GM21825 (cell line): ENCODE measurements around the gene NKD1.

Source experiments
- ATAC-seq: cut with Tn5 transposase; IDR thresholded peaks from one replicate; pipeline ENCODE4 v1.9.1; 2021; ENCODE audit warnings: mild to moderate bottlenecking, moderate library complexity; ENCODE audit not compliant: unreplicated experiment

NKD1 gene

GRCh38 chr16:50610331-50611262 is 62.4 kb downstream of the NKD1 start:
- ATAC-seq = no peak

- ATAC-seq = no peak
These were observed 63.2 kb downstream of the NKD1 start for GRCh38 chr16:50611332-50611934.

GRCh38 chr16:50611995-50612848 is 64.0 kb downstream of the NKD1 start:
- no peak for ATAC-seq

GRCh38 chr16:50612849-50613198 is 64.6 kb downstream of the NKD1 start:
- ATAC-seq = no peak

GRCh38 chr16:50613281-50613963 is 65.2 kb downstream of the NKD1 start:
- no peak for ATAC-seq

- ATAC-seq = no peak
These were observed 65.8 kb downstream of the NKD1 start for GRCh38 chr16:50613964-50614474.

- no peak for ATAC-seq
These were observed 66.9 kb downstream of the NKD1 start for GRCh38 chr16:50614955-50615724.

GRCh38 chr16:50615891-50616290 is 67.7 kb downstream of the NKD1 start:
- no peak for ATAC-seq

GRCh38 chr16:50616386-50616785 is 68.2 kb downstream of the NKD1 start:
- ATAC-seq = no peak

- no peak for ATAC-seq
These were observed 68.9 kb downstream of the NKD1 start for GRCh38 chr16:50616883-50617645.

- ATAC-seq = no peak
These were observed 69.5 kb downstream of the NKD1 start for GRCh38 chr16:50617646-50618184.

GRCh38 chr16:50618238-50618918 is 70.2 kb downstream of the NKD1 start:
- ATAC-seq = no peak

GRCh38 chr16:50619702-50620491 is 71.7 kb downstream of the NKD1 start:
- ATAC-seq = no peak

GRCh38 chr16:50620646-50621451 is 72.7 kb downstream of the NKD1 start:
- no peak for ATAC-seq

- ATAC-seq = no peak
These were observed 73.2 kb downstream of the NKD1 start for GRCh38 chr16:50621452-50621792.

GRCh38 chr16:50622029-50622428 is 73.8 kb downstream of the NKD1 start:
- no peak for ATAC-seq
